Transverse colon (tissue), 4 donors: Measurements from ENCODE around the gene TUFT1.

Experiments used
- POLR2AphosphoS5 ChIP-seq, 3 donors: sonication (generic); formaldehyde crosslinking; IDR thresholded peaks; one replicate each; pipeline ENCODE4 v1.6.1; 2016; ENCODE audit warnings: antibody characterized with exemption in 3 of 3
- TF ChIP-seq, protein P1 (sequence below), 5 experiments: fragments of 200-600 bp in 3 of 5; fragments of 450-650 bp in 2 of 5; sonication (generic) in 3 of 5; IDR thresholded peaks; 1 replicate in 2 of 5; 2 replicates in 3 of 5; pipeline ENCODE4 v1.5.1; 2016 to 2017; ENCODE audit warnings: antibody characterized with exemption in 5 of 5, inconsistent platforms in 3 of 5, mild to moderate bottlenecking in 2 of 5, moderate library complexity in 1 of 5

GRCh38 chr1:151529211-151529702, 10.9 kb upstream of the TUFT1 start:
- TF ChIP-seq, protein P1, sequence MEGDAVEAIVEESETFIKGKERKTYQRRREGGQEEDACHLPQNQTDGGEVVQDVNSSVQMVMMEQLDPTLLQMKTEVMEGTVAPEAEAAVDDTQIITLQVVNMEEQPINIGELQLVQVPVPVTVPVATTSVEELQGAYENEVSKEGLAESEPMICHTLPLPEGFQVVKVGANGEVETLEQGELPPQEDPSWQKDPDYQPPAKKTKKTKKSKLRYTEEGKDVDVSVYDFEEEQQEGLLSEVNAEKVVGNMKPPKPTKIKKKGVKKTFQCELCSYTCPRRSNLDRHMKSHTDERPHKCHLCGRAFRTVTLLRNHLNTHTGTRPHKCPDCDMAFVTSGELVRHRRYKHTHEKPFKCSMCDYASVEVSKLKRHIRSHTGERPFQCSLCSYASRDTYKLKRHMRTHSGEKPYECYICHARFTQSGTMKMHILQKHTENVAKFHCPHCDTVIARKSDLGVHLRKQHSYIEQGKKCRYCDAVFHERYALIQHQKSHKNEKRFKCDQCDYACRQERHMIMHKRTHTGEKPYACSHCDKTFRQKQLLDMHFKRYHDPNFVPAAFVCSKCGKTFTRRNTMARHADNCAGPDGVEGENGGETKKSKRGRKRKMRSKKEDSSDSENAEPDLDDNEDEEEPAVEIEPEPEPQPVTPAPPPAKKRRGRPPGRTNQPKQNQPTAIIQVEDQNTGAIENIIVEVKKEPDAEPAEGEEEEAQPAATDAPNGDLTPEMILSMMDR (IDR thresholded peaks at IDR 0.05) = no peak
- no peak for TF ChIP-seq POLR2AphosphoS5 (IDR thresholded peaks at IDR 0.05)
